Astrocyte (in vitro differentiated cells and primary cell): ENCODE results near the gene CHMP2A. TPM values are rescaled to one million over a fixed set of nuclear protein-coding genes. Genes with fewer than 3 reads are reported as not detected.
A peak's percentile ranks its signal among the peaks of the same experiment; 100 is the strongest.

ENCODE experiments used
- DNase-seq: peaks from one replicate; pipeline ENCODE4 v3.0.0-alpha.2; 2010; ENCODE audit warnings: low read depth
- FAIRE-seq: peaks from 2 replicates; lab custom pipeline; 2011; peaks lifted over from hg19 to GRCh38; lab: Jason Lieb, UNC
- H2AFZ ChIP-seq: 2 replicates; pipeline ENCODE4 v1.6.0; 2012; ENCODE audit warnings: low read depth, low read length, inconsistent platforms
- H3K27ac ChIP-seq: 2 replicates; pipeline ENCODE4 v1.5.1; 2011; ENCODE audit warnings: low read depth, low read length, inconsistent platforms
- H3K27me3 ChIP-seq: 2 replicates; pipeline ENCODE4 v1.6.0; 2011; ENCODE audit warnings: low read length, inconsistent platforms; ENCODE audit not compliant: insufficient read depth
- H3K36me3 ChIP-seq: 2 replicates; pipeline ENCODE4 v1.5.1; 2011; ENCODE audit warnings: low read length, inconsistent platforms; ENCODE audit not compliant: insufficient read depth
- H3K4me1 ChIP-seq: 2 replicates; pipeline ENCODE4 v1.5.1; 2011; ENCODE audit warnings: low read length, inconsistent platforms; ENCODE audit not compliant: insufficient read depth
- H3K4me2 ChIP-seq: 2 replicates; pipeline ENCODE4 v1.6.0; 2012; ENCODE audit warnings: low read length, inconsistent platforms
- H3K4me3 ChIP-seq: 2 replicates; pipeline ENCODE4 v1.5.1; 2011; ENCODE audit warnings: low read depth, mild to moderate bottlenecking, low read length, inconsistent platforms; ENCODE audit not compliant: insufficient read depth
- H3K79me2 ChIP-seq: 2 replicates; pipeline ENCODE4 v1.6.0; 2012; ENCODE audit warnings: mild to moderate bottlenecking, low read length, inconsistent platforms; ENCODE audit not compliant: insufficient read depth
- H3K9ac ChIP-seq: 2 replicates; pipeline ENCODE4 v1.6.0; 2012; ENCODE audit warnings: mild to moderate bottlenecking, low read length, inconsistent platforms
- H3K9me3 ChIP-seq: 2 replicates; pipeline ENCODE4 v1.5.1; 2012; ENCODE audit warnings: low read depth, mild to moderate bottlenecking, low read length, inconsistent platforms; ENCODE audit not compliant: insufficient read depth
- H4K20me1 ChIP-seq: 2 replicates; pipeline ENCODE4 v1.6.0; 2012; ENCODE audit warnings: low read length, inconsistent platforms; ENCODE audit not compliant: insufficient read depth
- H3K27ac Mint-ChIP-seq: one replicate; pipeline ENCODE4 v1.8.0; 2021; ENCODE audit warnings: mild to moderate bottlenecking, mixed read lengths; ENCODE audit not compliant: unreplicated experiment
- H3K27me3 Mint-ChIP-seq: one replicate; pipeline ENCODE4 v1.8.0; 2021; ENCODE audit warnings: low read depth, mixed read lengths; ENCODE audit not compliant: unreplicated experiment
- H3K36me3 Mint-ChIP-seq: one replicate; pipeline ENCODE4 v1.8.0; 2021; ENCODE audit warnings: low read depth, mixed read lengths; ENCODE audit not compliant: unreplicated experiment
- H3K4me1 Mint-ChIP-seq: one replicate; pipeline ENCODE4 v1.8.0; 2021; ENCODE audit warnings: low read depth, mixed read lengths; ENCODE audit not compliant: unreplicated experiment
- H3K4me3 Mint-ChIP-seq: one replicate; pipeline ENCODE4 v1.8.0; 2021; ENCODE audit warnings: mild to moderate bottlenecking, moderate library complexity, mixed read lengths; ENCODE audit not compliant: unreplicated experiment
- H3K9me3 Mint-ChIP-seq: one replicate; pipeline ENCODE4 v1.8.0; 2021; ENCODE audit warnings: mild to moderate bottlenecking, mixed read lengths; ENCODE audit not compliant: unreplicated experiment
- CTCF ChIP-seq: IDR thresholded peaks from 2 replicates; pipeline ENCODE4 v1.5.1; 2011; ENCODE audit warnings: low read depth, mild to moderate bottlenecking, inconsistent platforms, low read length, moderate library complexity; ENCODE audit not compliant: insufficient read depth
- EZH2 ChIP-seq: IDR thresholded peaks from 2 replicates; pipeline ENCODE4 v1.6.1; 2012; ENCODE audit warnings: mild to moderate bottlenecking, low read length, inconsistent platforms; ENCODE audit not compliant: insufficient read depth
- total RNA-seq: library from RNA; stranded (reverse); gene quantifications from 2 replicates; pipeline ENCODE4 v1.2.1, GENCODE V29; 2021

The CHMP2A gene
- total RNA-seq, 1 donor from 2014 or later: 71.3 TPM

- H2AFZ ChIP-seq: peak overlapping the region; percentile 62
- FAIRE-seq (no peak), DNase-seq (no peak)
- H3K9me3 ChIP-seq: no peaks in the 10 kb centered on the region
- H3K4me1 ChIP-seq: peaks cover 32% of the 10 kb centered on the region
- H3K9ac ChIP-seq: peak overlapping the region; percentile 89
- Mint-ChIP-seq H3K9me3 (no peaks in the 10 kb centered on the region), H3K27me3 (no peaks in the 10 kb centered on the region), H3K36me3 (peaks cover 21% of the 10 kb centered on the region), H3K4me1 (peaks cover 30% of the 10 kb centered on the region), H3K4me3 (peak overlapping the region; percentile 97), H3K27ac (peak overlapping the region; percentile 98)
- peaks cover 35% of the 10 kb centered on the region for H4K20me1 ChIP-seq
- H3K27me3 ChIP-seq: no peaks in the 10 kb centered on the region
- H3K4me3 ChIP-seq: peak overlapping the region; percentile 66
- peaks cover 28% of the 10 kb centered on the region for H3K36me3 ChIP-seq
- no peak for TF ChIP-seq EZH2
- TF ChIP-seq CTCF: no peak
- peak overlapping the region; percentile 92 for H3K4me2 ChIP-seq
- peaks cover 55% of the 10 kb centered on the region for H3K79me2 ChIP-seq
- H3K27ac ChIP-seq: peak overlapping the region; percentile 78
Measured at GRCh38 chr19:58555369-58555885, 522 bp upstream of the CHMP2A start.

GRCh38 chr19:58553799-58554493 is 959 bp downstream of the CHMP2A start:
- Mint-ChIP-seq H3K27ac (peak overlapping the region; percentile 98), H3K4me1 (peaks cover 27% of the 10 kb centered on the region), H3K4me3 (peak overlapping the region; percentile 97), H3K27me3 (no peaks in the 10 kb centered on the region), H3K9me3 (no peaks in the 10 kb centered on the region), H3K36me3 (peaks cover 24% of the 10 kb centered on the region)
- Histone ChIP-seq H3K4me2 (peak overlapping the region; percentile 92), H3K27ac (peak overlapping the region; percentile 78), H3K4me3 (peak overlapping the region; percentile 66), H3K9ac (peak overlapping the region; percentile 89), H3K36me3 (peaks cover 40% of the 10 kb centered on the region), H3K79me2 (peaks cover 70% of the 10 kb centered on the region), H2AFZ (no peak overlapping the region), H3K27me3 (no peaks in the 10 kb centered on the region), H3K9me3 (no peaks in the 10 kb centered on the region), H3K4me1 (peaks cover 23% of the 10 kb centered on the region), H4K20me1 (peaks cover 50% of the 10 kb centered on the region)
- FAIRE-seq (no peak), DNase-seq (no peak)
- TF ChIP-seq EZH2 (no peak), CTCF (no peak)

- peaks cover 27% of the 10 kb centered on the region for H3K4me1 Mint-ChIP-seq
- peaks cover 30% of the 10 kb centered on the region for H3K36me3 Mint-ChIP-seq
- no peak overlapping the region for H3K4me3 ChIP-seq
- H3K27ac Mint-ChIP-seq: peak overlapping the region; percentile 87
- DNase-seq (no peak), FAIRE-seq (no peak)
- H3K4me1 ChIP-seq: peaks cover 23% of the 10 kb centered on the region
- peak overlapping the region; percentile 20 for H3K9ac ChIP-seq
- H3K79me2 ChIP-seq: peaks cover 77% of the 10 kb centered on the region
- no peak overlapping the region for H2AFZ ChIP-seq
- no peak overlapping the region for H3K4me2 ChIP-seq
- H3K9me3 ChIP-seq: no peaks in the 10 kb centered on the region
- H3K9me3 Mint-ChIP-seq: no peaks in the 10 kb centered on the region
- TF ChIP-seq CTCF (no peak), EZH2 (no peak)
- H4K20me1 ChIP-seq: peaks cover 58% of the 10 kb centered on the region
- no peak overlapping the region for H3K27ac ChIP-seq
- H3K27me3 ChIP-seq: no peaks in the 10 kb centered on the region
- H3K4me3 Mint-ChIP-seq: peak overlapping the region; percentile 30
- peaks cover 53% of the 10 kb centered on the region for H3K36me3 ChIP-seq
- H3K27me3 Mint-ChIP-seq: no peaks in the 10 kb centered on the region
Measured at GRCh38 chr19:58552655-58553054, 2.2 kb downstream of the CHMP2A start.
